ENCODE measurements around the gene RSL24D1. TPM values are rescaled to one million over a fixed set of nuclear protein-coding genes. Genes with fewer than 3 reads are reported as not detected.

Gene RSL24D1
- total RNA-seq, 1 donor, result 84.2 TPM

GRCh38 chr15:55230953-55231352 lies 34.2 kb upstream of the RSL24D1 start:
- no peak for TF ChIP-seq CTCF (IDR thresholded peaks at IDR 0.05; ENCODE audit: insufficient read depth, low read depth, low read length)
- no peak overlapping the region for H3K4me3 ChIP-seq (ENCODE audit: low read depth, low read length)

GRCh38 chr15:55230051-55230670 lies 33.4 kb upstream of the RSL24D1 start:
- no peak for TF ChIP-seq CTCF (IDR thresholded peaks at IDR 0.05; ENCODE audit: insufficient read depth, low read depth, low read length)
- no peak for DNase-seq (ENCODE audit: low read depth)
- no peak overlapping the region for H3K4me3 ChIP-seq (ENCODE audit: low read depth, low read length)

More at GRCh38 chr15:55230953-55231352, 34.2 kb upstream of the RSL24D1 start:
- no peak for DNase-seq (ENCODE audit: low read depth)

GRCh38 chr15:55226127-55226526 lies 29.4 kb upstream of the RSL24D1 start:
- no peak for DNase-seq (ENCODE audit: low read depth)
- no peak for TF ChIP-seq CTCF (IDR thresholded peaks at IDR 0.05; ENCODE audit: insufficient read depth, low read depth, low read length)
- H3K4me3 ChIP-seq (ENCODE audit: low read depth, low read length), result no peak overlapping the region

- TF ChIP-seq CTCF (IDR thresholded peaks at IDR 0.05; ENCODE audit: insufficient read depth, low read depth, low read length), result no peak
- no peak overlapping the region for H3K4me3 ChIP-seq (ENCODE audit: low read depth, low read length)
- DNase-seq (ENCODE audit: low read depth), result peak; percentile 33
These were observed 28.2 kb upstream of the RSL24D1 start for GRCh38 chr15:55224892-55225291.

GRCh38 chr15:55222588-55222987 lies 25.8 kb upstream of the RSL24D1 start:
- no peak for TF ChIP-seq CTCF (IDR thresholded peaks at IDR 0.05; ENCODE audit: insufficient read depth, low read depth, low read length)

GRCh38 chr15:55221090-55222011 lies 24.6 kb upstream of the RSL24D1 start:
- DNase-seq (ENCODE audit: low read depth), result peak; percentile 97
- peak overlapping the region; percentile 12 for H3K4me3 ChIP-seq (ENCODE audit: low read depth, low read length)
- no peak for TF ChIP-seq CTCF (IDR thresholded peaks at IDR 0.05; ENCODE audit: insufficient read depth, low read depth, low read length)

More at GRCh38 chr15:55222588-55222987, 25.8 kb upstream of the RSL24D1 start:
- no peak overlapping the region for H3K4me3 ChIP-seq (ENCODE audit: low read depth, low read length)
- no peak for DNase-seq (ENCODE audit: low read depth)
